ENCODE results near the gene RPUSD3. TPM values are rescaled to one million over a fixed set of nuclear protein-coding genes. Genes with fewer than 3 reads are reported as not detected.
A peak's percentile ranks its signal among the peaks of the same experiment; 100 is the strongest.

RPUSD3 gene
- total RNA-seq, 1 experiment from 2014 or later: 53.2 TPM

DNA sequence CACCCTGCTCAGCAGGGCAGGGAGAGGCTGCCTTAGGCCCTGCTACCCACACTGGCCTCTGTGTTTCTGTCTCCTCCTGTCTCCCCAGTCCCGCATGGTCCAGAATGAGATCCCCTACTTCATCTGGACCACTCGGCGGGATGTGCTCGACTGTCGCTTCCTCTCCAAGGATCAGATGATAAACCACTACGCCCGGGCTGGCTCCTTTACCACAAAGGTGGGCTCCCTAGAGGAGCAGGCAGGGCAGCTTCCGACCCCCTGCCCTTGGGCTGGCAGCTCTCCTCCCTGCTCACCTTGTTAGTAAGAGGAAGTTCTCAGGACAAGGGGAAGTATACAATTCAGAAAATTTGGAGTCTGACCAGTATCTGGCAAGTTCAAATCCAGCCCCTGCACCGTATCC is 27.8 kb downstream of the RPUSD3 start:
- no peaks in the 10 kb centered on the region for H3K9me3 ChIP-seq (ENCODE audit: insufficient read depth, low read depth)
- no peak overlapping the region for H3K4me2 ChIP-seq
- POLR2A ChIA-PET (ENCODE audit: unreplicated experiment): no interaction called here
- TF ChIP-seq EZH2 (IDR thresholded peaks at IDR 0.05; ENCODE audit: low read depth): no peak
- TF ChIP-seq, protein P1, sequence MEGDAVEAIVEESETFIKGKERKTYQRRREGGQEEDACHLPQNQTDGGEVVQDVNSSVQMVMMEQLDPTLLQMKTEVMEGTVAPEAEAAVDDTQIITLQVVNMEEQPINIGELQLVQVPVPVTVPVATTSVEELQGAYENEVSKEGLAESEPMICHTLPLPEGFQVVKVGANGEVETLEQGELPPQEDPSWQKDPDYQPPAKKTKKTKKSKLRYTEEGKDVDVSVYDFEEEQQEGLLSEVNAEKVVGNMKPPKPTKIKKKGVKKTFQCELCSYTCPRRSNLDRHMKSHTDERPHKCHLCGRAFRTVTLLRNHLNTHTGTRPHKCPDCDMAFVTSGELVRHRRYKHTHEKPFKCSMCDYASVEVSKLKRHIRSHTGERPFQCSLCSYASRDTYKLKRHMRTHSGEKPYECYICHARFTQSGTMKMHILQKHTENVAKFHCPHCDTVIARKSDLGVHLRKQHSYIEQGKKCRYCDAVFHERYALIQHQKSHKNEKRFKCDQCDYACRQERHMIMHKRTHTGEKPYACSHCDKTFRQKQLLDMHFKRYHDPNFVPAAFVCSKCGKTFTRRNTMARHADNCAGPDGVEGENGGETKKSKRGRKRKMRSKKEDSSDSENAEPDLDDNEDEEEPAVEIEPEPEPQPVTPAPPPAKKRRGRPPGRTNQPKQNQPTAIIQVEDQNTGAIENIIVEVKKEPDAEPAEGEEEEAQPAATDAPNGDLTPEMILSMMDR (conservative IDR thresholded peaks at IDR 0.05): no peak
- no peaks in the 10 kb centered on the region for H3K27me3 ChIP-seq (ENCODE audit: insufficient read depth, low read depth)
- no peaks in the 10 kb centered on the region; the same call in 1 of the 2 replicates for H3F3A ChIP-seq (ENCODE audit: insufficient read depth, low read depth)
- no peak overlapping the region for H3K4me3 ChIP-seq
- CTCF ChIA-PET: no interaction called here
- no peaks in the 10 kb centered on the region for H4K20me1 ChIP-seq (ENCODE audit: insufficient read depth)
- H3K36me3 ChIP-seq (ENCODE audit: low read depth): no peaks in the 10 kb centered on the region
- no peaks in the 10 kb centered on the region for H3K4me1 ChIP-seq (replicated peaks; ENCODE audit: insufficient read depth)
- BruUV-seq (replicated peaks): no TSS peak
- H3K79me2 ChIP-seq (ENCODE audit: low read depth): no peaks in the 10 kb centered on the region
- no peaks in the 10 kb centered on the region for H3K9me2 ChIP-seq (ENCODE audit: insufficient read depth)
- H3K27ac ChIP-seq: no peak overlapping the region
- H2AFZ ChIP-seq: no peak overlapping the region
- intact Hi-C loops (cut with micrococcal nuclease; ENCODE audit: unreplicated experiment): no loop called here
- DNase-seq: no peak

DNA sequence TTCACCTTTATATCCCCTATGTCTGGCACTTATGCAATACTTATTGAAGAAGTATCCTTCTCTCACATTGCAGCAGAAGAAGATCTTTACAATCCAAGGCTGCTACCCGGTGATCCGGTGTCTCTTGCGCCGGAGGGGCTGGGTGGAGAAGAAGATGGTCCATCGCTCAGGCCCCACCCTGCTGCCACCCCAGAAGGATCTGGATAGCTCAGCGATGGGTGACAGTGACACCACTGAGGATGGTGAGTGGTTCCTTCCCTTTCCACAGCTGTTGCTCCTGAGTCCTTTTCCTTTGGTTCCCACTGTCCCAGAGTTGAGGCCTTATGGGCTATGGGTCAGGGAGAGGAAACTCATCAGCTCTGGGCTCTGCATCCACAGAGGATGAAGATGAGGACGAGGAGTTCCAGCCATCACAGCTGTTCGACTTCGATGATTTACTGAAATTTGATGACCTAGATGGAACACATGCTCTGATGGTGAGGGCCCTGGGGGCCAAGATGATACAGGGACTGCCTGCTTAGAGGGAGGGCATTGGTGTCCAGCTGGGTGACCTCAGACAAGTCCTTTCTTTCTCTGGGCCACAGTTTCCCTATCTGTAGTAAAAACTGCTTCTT is 30.8 kb downstream of the RPUSD3 start:
- Histone ChIP-seq H3K9me2 (ENCODE audit: insufficient read depth) (no peaks in the 10 kb centered on the region), H2AFZ (no peak overlapping the region), H3K27me3 (ENCODE audit: insufficient read depth, low read depth) (no peaks in the 10 kb centered on the region), H3K79me2 (ENCODE audit: low read depth) (no peaks in the 10 kb centered on the region), H3K4me1 (replicated peaks; ENCODE audit: insufficient read depth) (peaks cover 19% of the 10 kb centered on the region), H3K4me2 (no peak overlapping the region), H3F3A (ENCODE audit: insufficient read depth, low read depth) (peaks cover 17% of the 10 kb centered on the region), H3K27ac (no peak overlapping the region), H3K36me3 (ENCODE audit: low read depth) (no peaks in the 10 kb centered on the region), H3K4me3 (no peak overlapping the region), H3K9me3 (ENCODE audit: insufficient read depth, low read depth) (no peaks in the 10 kb centered on the region), H4K20me1 (ENCODE audit: insufficient read depth) (no peaks in the 10 kb centered on the region)
- ChIA-PET CTCF (no interaction called here), POLR2A (ENCODE audit: unreplicated experiment) (no interaction called here)
- TF ChIP-seq, protein P1 (conservative IDR thresholded peaks at IDR 0.05): no peak
- no peak for TF ChIP-seq EZH2 (IDR thresholded peaks at IDR 0.05; ENCODE audit: low read depth)
- no TSS peak for BruUV-seq (replicated peaks)
- no peak for DNase-seq
- intact Hi-C loops (cut with micrococcal nuclease; ENCODE audit: unreplicated experiment): no loop called here

DNA sequence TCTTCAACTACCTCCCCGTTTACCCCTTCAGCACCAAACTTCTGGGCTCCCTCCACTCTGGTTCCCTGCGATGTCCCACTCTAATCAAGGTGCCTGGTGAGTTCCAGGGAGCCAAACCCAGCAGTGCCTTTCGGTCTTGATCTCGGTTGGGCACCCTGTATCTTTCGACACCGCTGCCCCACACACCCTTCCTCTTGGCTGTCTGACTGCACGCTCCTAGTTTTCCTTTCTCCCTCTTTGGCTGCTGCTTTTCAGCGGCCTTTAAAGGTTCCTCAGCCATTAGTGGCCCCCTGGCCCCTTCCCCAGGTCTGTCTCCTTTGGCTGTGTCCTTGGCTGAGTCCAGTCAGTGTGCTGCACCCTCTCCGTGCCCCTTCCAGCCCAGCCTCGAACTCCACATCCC is 33.0 kb downstream of the RPUSD3 start:
- peak overlapping the region; percentile 77; the same call in 1 of the 2 replicates for H2AFZ ChIP-seq
- intact Hi-C loops (cut with micrococcal nuclease; ENCODE audit: unreplicated experiment): loop anchor here (2.0 kb wide), 1 partner anchor 136 kb away; no protein-coding TSS in a partner anchor
- POLR2A ChIA-PET (ENCODE audit: unreplicated experiment): no interaction called here
- no peaks in the 10 kb centered on the region for H3K36me3 ChIP-seq (ENCODE audit: low read depth)
- CTCF ChIA-PET: no interaction called here
- no peaks in the 10 kb centered on the region for H4K20me1 ChIP-seq (ENCODE audit: insufficient read depth)
- TSS peak; percentile 9 for BruUV-seq (replicated peaks)
- H3K4me1 ChIP-seq (replicated peaks; ENCODE audit: insufficient read depth): peaks cover 19% of the 10 kb centered on the region
- no peaks in the 10 kb centered on the region for H3K27me3 ChIP-seq (ENCODE audit: insufficient read depth, low read depth)
- DNase-seq: no peak
- H3K4me2 ChIP-seq: peak overlapping the region; percentile 95
- H3F3A ChIP-seq (ENCODE audit: insufficient read depth, low read depth): peaks cover 36% of the 10 kb centered on the region
- H3K9me3 ChIP-seq (ENCODE audit: insufficient read depth, low read depth): no peaks in the 10 kb centered on the region
- no peak overlapping the region for H3K27ac ChIP-seq
- H3K79me2 ChIP-seq (ENCODE audit: low read depth): no peaks in the 10 kb centered on the region
- no peak for TF ChIP-seq EZH2 (IDR thresholded peaks at IDR 0.05; ENCODE audit: low read depth)
- TF ChIP-seq, protein P1 (conservative IDR thresholded peaks at IDR 0.05): no peak
- peak overlapping the region; percentile 66; the same call in 1 of the 2 replicates for H3K4me3 ChIP-seq
- no peaks in the 10 kb centered on the region for H3K9me2 ChIP-seq (ENCODE audit: insufficient read depth)
